HepG2 (cell line): ENCODE measurements around the gene PCBP4. TPM values are rescaled to one million over a fixed set of nuclear protein-coding genes. Genes with fewer than 3 reads are reported as not detected.
A peak's percentile ranks its signal among the peaks of the same experiment; 100 is the strongest.

Experiments
- ATF7 ChIP-seq, 2 experiments: fragments of 450-650 bp in 1 of 2; sonication (generic) in 1 of 2; formaldehyde crosslinking in 1 of 2; IDR thresholded peaks; 2 replicates each; pipeline versions ENCODE4 v1.4.0 to v1.6.1; 2016 to 2020; ENCODE audit warnings: antibody characterized with exemption in 1 of 2, mild to moderate bottlenecking in 1 of 2, missing genetic modification reagents in 1 of 2
- CCAR2 ChIP-seq: fragments of 200-400 bp; formaldehyde crosslinking; optimal IDR thresholded peaks from 2 replicates; pipeline ENCODE3; 2018; ENCODE audit warnings: low read depth, mild to moderate bottlenecking, low read length, moderate library complexity
- GABPB1 ChIP-seq: IDR thresholded peaks from 2 replicates; pipeline ENCODE4 v1.6.1; 2016; ENCODE audit warnings: mild to moderate bottlenecking, missing genetic modification reagents, moderate library complexity, missing compliant biosample characterization
- HNF4G ChIP-seq, 2 experiments: sonication (generic) in 1 of 2; formaldehyde crosslinking in 1 of 2; IDR thresholded peaks; 2 replicates each; pipeline versions ENCODE4 v1.4.0 to v1.6.1; 2011 to 2020; ENCODE audit warnings: borderline replicate concordance in 2 of 2, low read depth in 2 of 2, mild to moderate bottlenecking in 2 of 2, low read length in 1 of 2, missing genetic modification reagents in 1 of 2, moderate library complexity in 1 of 2
- HNRNPL ChIP-seq: fragments of 200-400 bp; formaldehyde crosslinking; IDR thresholded peaks from 2 replicates; pipeline ENCODE4 v1.6.1; 2017; ENCODE audit warnings: mild to moderate bottlenecking, low read depth, low read length
- MAFF ChIP-seq: IDR thresholded peaks from 2 replicates; pipeline ENCODE4 v1.6.1; 2011; ENCODE audit warnings: low read depth, low read length, improper control_type of control experiment
- NFYC ChIP-seq: IDR thresholded peaks from 2 replicates; pipeline ENCODE4 v1.6.1; 2016; ENCODE audit warnings: missing genetic modification reagents, missing compliant biosample characterization
- PHF8 ChIP-seq: sonication (generic); formaldehyde crosslinking; IDR thresholded peaks from 2 replicates; pipeline ENCODE4 v1.5.0; 2020; ENCODE audit warnings: missing genetic modification reagents
- PPARG ChIP-seq: conservative IDR thresholded peaks from 2 replicates; pipeline ENCODE4 v1.6.1; 2016; ENCODE audit warnings: missing biosample characterization, missing genetic modification reagents
- SP1 ChIP-seq, 2 experiments: fragments of 450-650 bp in 1 of 2; sonication (generic) in 1 of 2; formaldehyde crosslinking in 1 of 2; IDR thresholded peaks; 2 replicates each; pipeline versions ENCODE4 v1.4.0 to v1.6.1; 2016 to 2020; ENCODE audit warnings: missing genetic modification reagents in 1 of 2
- TAF15 ChIP-seq: fragments of 200-400 bp; formaldehyde crosslinking; IDR thresholded peaks from one replicate; pipeline ENCODE4 v1.6.1; 2018; ENCODE audit warnings: mild to moderate bottlenecking, low read depth, low read length; ENCODE audit not compliant: poor library complexity, severe bottlenecking
- XRCC5 ChIP-seq: fragments of 200-400 bp; formaldehyde crosslinking; optimal IDR thresholded peaks from 2 replicates; pipeline ENCODE3; 2017; ENCODE audit warnings: mild to moderate bottlenecking, low read length
- ZNF225 ChIP-seq: sonication (generic); formaldehyde crosslinking; IDR thresholded peaks from 2 replicates; pipeline ENCODE4 v1.4.0; 2020; ENCODE audit warnings: mild to moderate bottlenecking, missing genetic modification reagents
- ZNF777 ChIP-seq: sonication (generic); formaldehyde crosslinking; IDR thresholded peaks from 2 replicates; pipeline ENCODE4 v1.4.0; 2020; ENCODE audit warnings: missing genetic modification reagents
- ZNF781 ChIP-seq: sonication (generic); formaldehyde crosslinking; IDR thresholded peaks from 2 replicates; pipeline ENCODE4 v1.5.1; 2020; ENCODE audit warnings: borderline replicate concordance, mild to moderate bottlenecking, missing genetic modification reagents; ENCODE audit errors: not compliant biosample characterization
- ZNF83 ChIP-seq: sonication (generic); formaldehyde crosslinking; IDR thresholded peaks from 2 replicates; pipeline ENCODE4 v1.4.0; 2020; ENCODE audit warnings: missing genetic modification reagents, mild to moderate bottlenecking, borderline replicate concordance
- polyA plus RNA-seq, 8 experiments: library from polyadenylated mRNA; depleted of rRNA in 3 of 8; stranded (reverse) in 7 of 8; unstranded in 1 of 8; fragments of >200 nt; fragmentation: Illumina TruSeq in 4 of 8; extraction: Trizol in 4 of 8; gene quantifications; 2 replicates each; pipeline versions ENCODE4 v1.2.1 to v1.2.3, GENCODE V29; 2011 to 2016; ENCODE audit warnings: low read depth in 4 of 8, missing spikeins in 1 of 8, mixed read lengths in 1 of 8; ENCODE audit not compliant: insufficient read depth in 1 of 8
- total RNA-seq, 5 experiments: library from RNA; depleted of rRNA; stranded (reverse); fragments of >200 nt; fragmentation: Illumina TruSeq; extraction: Trizol; gene quantifications; 2 replicates each; pipeline ENCODE4 v1.2.3, GENCODE V29; 2016; ENCODE audit warnings: low read depth in 1 of 5
- TF ChIP-seq, protein P1 (sequence below): sonication (generic); formaldehyde crosslinking; IDR thresholded peaks from 2 replicates; pipeline ENCODE4 v1.4.0; 2020; ENCODE audit warnings: missing genetic modification reagents, borderline replicate concordance
- TF ChIP-seq, protein P2 (sequence below): IDR thresholded peaks from 2 replicates; pipeline ENCODE4 v1.6.1; 2016; ENCODE audit warnings: mild to moderate bottlenecking
- TF ChIP-seq, protein P3 (sequence below): IDR thresholded peaks from 2 replicates; pipeline ENCODE4 v1.6.1; 2016; ENCODE audit warnings: missing biosample characterization, missing genetic modification reagents, low read depth
- TF ChIP-seq, protein P4 (sequence below): sonication (generic); formaldehyde crosslinking; IDR thresholded peaks from 2 replicates; pipeline ENCODE4 v1.4.0; 2020; ENCODE audit warnings: low read depth, mild to moderate bottlenecking, missing genetic modification reagents

The PCBP4 gene
- total and polyA plus RNA-seq, 2 of the 13 experiments (the other 11 are each of a cell fraction or from before 2014, with no cell fraction given): 36.8 to 51.3 TPM

DNA sequence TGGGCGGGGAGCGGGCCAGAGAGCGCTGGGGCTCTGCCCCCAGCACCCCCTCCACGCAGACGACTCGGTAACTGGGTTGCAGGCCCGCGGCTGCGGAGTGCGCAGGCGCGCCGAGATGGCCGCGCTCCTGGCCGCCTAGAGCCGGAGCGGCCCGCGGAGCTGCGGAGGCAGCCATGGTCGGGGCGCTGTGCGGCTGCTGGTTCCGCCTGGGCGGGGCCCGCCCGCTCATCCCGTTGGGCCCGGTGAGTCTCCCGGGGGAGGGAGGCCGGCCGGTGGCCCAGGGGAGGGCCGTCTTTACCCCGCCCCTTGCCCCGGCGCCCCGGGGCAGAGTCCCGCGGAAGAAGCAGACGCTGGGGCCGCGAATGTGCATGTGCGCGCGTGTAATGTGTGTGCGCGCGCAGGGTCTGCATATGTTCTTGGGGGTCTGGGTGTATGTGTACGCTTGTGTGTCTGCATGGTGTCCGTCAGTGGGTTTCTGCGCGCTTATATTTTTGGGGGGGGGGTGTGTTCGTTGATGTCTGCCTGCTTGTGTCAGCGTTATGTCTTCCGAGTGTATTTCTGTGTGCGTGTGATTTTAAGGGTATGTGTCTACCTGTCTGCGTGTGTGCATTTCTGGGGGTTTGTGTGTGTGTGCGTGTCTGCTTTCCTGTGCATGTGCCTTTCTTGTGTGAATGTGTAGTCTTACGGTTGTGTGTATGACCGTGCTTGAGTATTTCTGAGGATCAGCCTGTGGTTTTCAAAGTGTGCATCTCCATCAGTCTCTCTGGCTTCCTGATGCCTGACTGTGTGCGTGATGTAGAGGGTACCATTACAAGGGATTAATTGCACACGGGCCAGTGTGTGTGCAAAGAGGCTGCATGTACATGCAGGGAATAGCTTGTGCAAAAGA is 8.0 kb upstream of the PCBP4 start, which contains the start of gene ABHD14A (continued):
- peak; percentile 4; the same call in 1 of the 2 replicates for TF ChIP-seq ZNF777 (CRISPR knock-in tag)
- TF ChIP-seq XRCC5: peak; percentile 18
- no peak for TF ChIP-seq ZNF781
- TF ChIP-seq HNRNPL: no peak
- no peak; the same call in 1 of the 2 replicates for TF ChIP-seq ZNF83 (CRISPR knock-in tag)
- no peak for TF ChIP-seq PPARG (CRISPR knock-in tag)
- TF ChIP-seq GABPB1 (CRISPR knock-in tag): peak; percentile 67
- TF ChIP-seq TAF15: no peak
- no peak for TF ChIP-seq NFYC
- TF ChIP-seq ZNF225: no peak
- peak; percentile 4; the same call in 1 of the 2 replicates for TF ChIP-seq HNF4G (IDR thresholded peaks at IDR 0.05; ENCODE audit: borderline replicate concordance, low read depth, low read length)
- no peak for TF ChIP-seq HNF4G (CRISPR knock-in tag; IDR thresholded peaks at IDR 0.05; ENCODE audit: borderline replicate concordance, low read depth)
- TF ChIP-seq, protein P1, sequence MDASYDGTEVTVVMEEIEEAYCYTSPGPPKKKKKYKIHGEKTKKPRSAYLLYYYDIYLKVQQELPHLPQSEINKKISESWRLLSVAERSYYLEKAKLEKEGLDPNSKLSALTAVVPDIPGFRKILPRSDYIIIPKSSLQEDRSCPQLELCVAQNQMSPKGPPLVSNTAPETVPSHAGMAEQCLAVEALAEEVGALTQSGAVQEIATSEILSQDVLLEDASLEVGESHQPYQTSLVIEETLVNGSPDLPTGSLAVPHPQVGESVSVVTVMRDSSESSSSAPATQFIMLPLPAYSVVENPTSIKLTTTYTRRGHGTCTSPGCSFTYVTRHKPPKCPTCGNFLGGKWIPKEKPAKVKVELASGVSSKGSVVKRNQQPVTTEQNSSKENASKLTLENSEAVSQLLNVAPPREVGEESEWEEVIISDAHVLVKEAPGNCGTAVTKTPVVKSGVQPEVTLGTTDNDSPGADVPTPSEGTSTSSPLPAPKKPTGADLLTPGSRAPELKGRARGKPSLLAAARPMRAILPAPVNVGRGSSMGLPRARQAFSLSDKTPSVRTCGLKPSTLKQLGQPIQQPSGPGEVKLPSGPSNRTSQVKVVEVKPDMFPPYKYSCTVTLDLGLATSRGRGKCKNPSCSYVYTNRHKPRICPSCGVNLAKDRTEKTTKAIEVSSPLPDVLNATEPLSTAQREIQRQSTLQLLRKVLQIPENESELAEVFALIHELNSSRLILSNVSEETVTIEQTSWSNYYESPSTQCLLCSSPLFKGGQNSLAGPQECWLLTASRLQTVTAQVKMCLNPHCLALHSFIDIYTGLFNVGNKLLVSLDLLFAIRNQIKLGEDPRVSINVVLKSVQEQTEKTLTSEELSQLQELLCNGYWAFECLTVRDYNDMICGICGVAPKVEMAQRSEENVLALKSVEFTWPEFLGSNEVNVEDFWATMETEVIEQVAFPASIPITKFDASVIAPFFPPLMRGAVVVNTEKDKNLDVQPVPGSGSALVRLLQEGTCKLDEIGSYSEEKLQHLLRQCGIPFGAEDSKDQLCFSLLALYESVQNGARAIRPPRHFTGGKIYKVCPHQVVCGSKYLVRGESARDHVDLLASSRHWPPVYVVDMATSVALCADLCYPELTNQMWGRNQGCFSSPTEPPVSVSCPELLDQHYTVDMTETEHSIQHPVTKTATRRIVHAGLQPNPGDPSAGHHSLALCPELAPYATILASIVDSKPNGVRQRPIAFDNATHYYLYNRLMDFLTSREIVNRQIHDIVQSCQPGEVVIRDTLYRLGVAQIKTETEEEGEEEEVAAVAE (CRISPR knock-in tag): no peak
- no peak for TF ChIP-seq MAFF
- TF ChIP-seq, protein P2, sequence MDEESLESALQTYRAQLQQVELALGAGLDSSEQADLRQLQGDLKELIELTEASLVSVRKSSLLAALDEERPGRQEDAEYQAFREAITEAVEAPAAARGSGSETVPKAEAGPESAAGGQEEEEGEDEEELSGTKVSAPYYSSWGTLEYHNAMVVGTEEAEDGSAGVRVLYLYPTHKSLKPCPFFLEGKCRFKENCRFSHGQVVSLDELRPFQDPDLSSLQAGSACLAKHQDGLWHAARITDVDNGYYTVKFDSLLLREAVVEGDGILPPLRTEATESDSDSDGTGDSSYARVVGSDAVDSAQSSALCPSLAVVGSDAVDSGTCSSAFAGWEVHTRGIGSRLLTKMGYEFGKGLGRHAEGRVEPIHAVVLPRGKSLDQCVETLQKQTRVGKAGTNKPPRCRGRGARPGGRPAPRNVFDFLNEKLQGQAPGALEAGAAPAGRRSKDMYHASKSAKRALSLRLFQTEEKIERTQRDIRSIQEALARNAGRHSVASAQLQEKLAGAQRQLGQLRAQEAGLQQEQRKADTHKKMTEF (CRISPR knock-in tag): no peak
- TF ChIP-seq SP1 (IDR thresholded peaks at IDR 0.05): no peak
- TF ChIP-seq SP1 (CRISPR knock-in tag; IDR thresholded peaks at IDR 0.05): peak; percentile 29; the same call in 1 of the 2 replicates
- peak; percentile 60; the same call in 1 of the 2 replicates for TF ChIP-seq PHF8 (CRISPR knock-in tag)
- TF ChIP-seq ATF7 (IDR thresholded peaks at IDR 0.05): no peak
- TF ChIP-seq ATF7 (CRISPR knock-in tag; IDR thresholded peaks at IDR 0.05): no peak
- TF ChIP-seq, protein P3, sequence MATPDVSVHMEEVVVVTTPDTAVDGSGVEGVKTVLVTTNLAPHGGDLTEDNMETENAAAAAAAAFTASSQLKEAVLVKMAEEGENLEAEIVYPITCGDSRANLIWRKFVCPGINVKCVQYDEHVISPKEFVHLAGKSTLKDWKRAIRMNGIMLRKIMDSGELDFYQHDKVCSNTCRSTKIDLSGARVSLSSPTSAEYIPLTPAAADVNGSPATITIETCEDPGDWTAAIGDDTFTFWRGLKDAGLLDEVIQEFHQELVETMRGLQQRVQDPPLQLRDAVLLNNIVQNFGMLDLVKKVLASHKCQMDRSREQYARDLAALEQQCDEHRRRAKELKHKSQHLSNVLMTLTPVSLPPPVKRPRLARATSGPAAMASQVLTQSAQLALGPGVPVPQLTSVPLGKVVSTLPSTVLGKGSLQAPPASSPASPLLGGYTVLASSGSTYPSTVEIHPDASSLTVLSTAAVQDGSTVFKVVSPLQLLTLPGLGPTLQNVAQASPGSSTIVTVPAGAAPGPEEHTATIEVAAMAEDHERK (CRISPR knock-in tag): no peak
- no peak for TF ChIP-seq CCAR2
- TF ChIP-seq, protein P4, sequence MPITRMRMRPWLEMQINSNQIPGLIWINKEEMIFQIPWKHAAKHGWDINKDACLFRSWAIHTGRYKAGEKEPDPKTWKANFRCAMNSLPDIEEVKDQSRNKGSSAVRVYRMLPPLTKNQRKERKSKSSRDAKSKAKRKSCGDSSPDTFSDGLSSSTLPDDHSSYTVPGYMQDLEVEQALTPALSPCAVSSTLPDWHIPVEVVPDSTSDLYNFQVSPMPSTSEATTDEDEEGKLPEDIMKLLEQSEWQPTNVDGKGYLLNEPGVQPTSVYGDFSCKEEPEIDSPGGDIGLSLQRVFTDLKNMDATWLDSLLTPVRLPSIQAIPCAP (CRISPR knock-in tag): no peak
